ENCODE data around the gene IGF2. TPM values are rescaled to one million over a fixed set of nuclear protein-coding genes. Genes with fewer than 3 reads are reported as not detected.

IGF2 gene
- total and polyA plus RNA-seq, 2 donors (not counting 1 experiment from before 2014, with no cell fraction given), result not detected

- Histone ChIP-seq H3K79me2 (ENCODE audit: control insufficient read depth, insufficient read depth, low read length) (no peaks in the 10 kb centered on the region), H4K20me1 (ENCODE audit: control insufficient read depth, insufficient read depth, low read length, poor library complexity, severe bottlenecking) (no peaks in the 10 kb centered on the region), H3K27me3 (replicated peaks in 1 of 4; ENCODE audit: control extremely low read depth in 1 of 4, control insufficient read depth in 3 of 4, insufficient read depth in 4 of 4, low read length in 3 of 4) (peaks cover 0 to 46% (median 10%) of the 10 kb centered on the region in 4 experiments), H3K4me2 (replicated peaks; ENCODE audit: low read depth, low read length, poor library complexity, severe bottlenecking) (no peak overlapping the region), H3K4me3 (ENCODE audit: control extremely low read depth in 1 of 5, extremely low read depth in 1 of 5, insufficient read depth in 1 of 5, low read depth in 2 of 5, low read length in 4 of 5) (no peak overlapping the region), H3K27ac (ENCODE audit: low read length in 2 of 2) (no peak overlapping the region), H3K4me1 (ENCODE audit: control insufficient read depth in 2 of 2, insufficient read depth in 2 of 2, low read length in 2 of 2) (peaks cover 9 to 12% of the 10 kb centered on the region in 2 donors), H3K36me3 (replicated peaks in 1 of 2; ENCODE audit: control extremely low read depth in 1 of 2, control insufficient read depth in 1 of 2, extremely low read depth in 1 of 2, insufficient read depth in 2 of 2, low read length in 1 of 2) (no peaks in the 10 kb centered on the region), H3K9me3 (ENCODE audit: control extremely low read depth in 1 of 3, control insufficient read depth in 2 of 3, insufficient read depth in 1 of 3, low read length in 2 of 3) (peaks cover 0 to 3% (median 0%) of the 10 kb centered on the region in 3 donors), H2AFZ (ENCODE audit: insufficient read depth, low read depth, low read length, poor library complexity, severe bottlenecking) (no peak overlapping the region), H3K9ac (ENCODE audit: low read length) (no peak overlapping the region)
- intact Hi-C loops (cut with micrococcal nuclease), result no loop called here
- no peak for DNase-seq
- POLR2A ChIA-PET, result no interaction called here
- no peak for ATAC-seq (ENCODE audit: low read depth)
- no peak overlapping the region for H3K27ac Mint-ChIP-seq
- CTCF ChIA-PET, result interaction anchor here (1.6 kb wide), 1 partner anchor 17 kb away, joined by 8 read pairs; no protein-coding TSS in a partner anchor
- peaks cover 30% of the 10 kb centered on the region for H3K27me3 Mint-ChIP-seq
- no peak overlapping the region for H3K4me3 Mint-ChIP-seq
- H3K9me3 Mint-ChIP-seq (ENCODE audit: insufficient read depth), result peaks cover 4% of the 10 kb centered on the region
- TF ChIP-seq EZH2 (IDR thresholded peaks at IDR 0.05; ENCODE audit: borderline replicate concordance, insufficient read depth, low read depth, low read length, poor library complexity, severe bottlenecking) (no peak), CTCF (IDR thresholded peaks at IDR 0.05) (no peak)
- H3K4me1 Mint-ChIP-seq, result peaks cover 11% of the 10 kb centered on the region
- WGBS (ENCODE audit: insufficient coverage), result 69% methylated on average over 33 of the region's 33 CpGs
Measured at GRCh38 chr11:2133241-2134021, 5.8 kb downstream of the IGF2 start.

- Mint-ChIP-seq H3K4me3 (no peak overlapping the region), H3K4me1 (peaks cover 8% of the 10 kb centered on the region), H3K27ac (no peak overlapping the region), H3K9me3 (ENCODE audit: insufficient read depth) (peaks cover 4% of the 10 kb centered on the region), H3K27me3 (peaks cover 30% of the 10 kb centered on the region)
- Histone ChIP-seq H3K9me3 (ENCODE audit: control extremely low read depth in 1 of 3, control insufficient read depth in 2 of 3, insufficient read depth in 1 of 3, low read length in 2 of 3) (peaks cover 0 to 3% (median 0%) of the 10 kb centered on the region in 3 donors), H4K20me1 (ENCODE audit: control insufficient read depth, insufficient read depth, low read length, poor library complexity, severe bottlenecking) (no peaks in the 10 kb centered on the region), H3K79me2 (ENCODE audit: control insufficient read depth, insufficient read depth, low read length) (no peaks in the 10 kb centered on the region), H3K4me1 (ENCODE audit: control insufficient read depth in 2 of 2, insufficient read depth in 2 of 2, low read length in 2 of 2) (peaks cover 9% of the 10 kb centered on the region in 2 donors), H3K27me3 (replicated peaks in 1 of 4; ENCODE audit: control extremely low read depth in 1 of 4, control insufficient read depth in 3 of 4, insufficient read depth in 4 of 4, low read length in 3 of 4) (peaks cover 0 to 46% (median 10%) of the 10 kb centered on the region in 4 experiments), H3K4me3 (ENCODE audit: control extremely low read depth in 1 of 5, extremely low read depth in 1 of 5, insufficient read depth in 1 of 5, low read depth in 2 of 5, low read length in 4 of 5) (no peak overlapping the region), H3K4me2 (replicated peaks; ENCODE audit: low read depth, low read length, poor library complexity, severe bottlenecking) (no peak overlapping the region), H3K9ac (ENCODE audit: low read length) (no peak overlapping the region), H3K27ac (ENCODE audit: low read length in 2 of 2) (no peak overlapping the region), H2AFZ (ENCODE audit: insufficient read depth, low read depth, low read length, poor library complexity, severe bottlenecking) (no peak overlapping the region), H3K36me3 (replicated peaks in 1 of 2; ENCODE audit: control extremely low read depth in 1 of 2, control insufficient read depth in 1 of 2, extremely low read depth in 1 of 2, insufficient read depth in 2 of 2, low read length in 1 of 2) (no peaks in the 10 kb centered on the region)
- 35% methylated on average over 22 of the region's 24 CpGs for WGBS (ENCODE audit: insufficient coverage)
- intact Hi-C loops (cut with micrococcal nuclease), result no loop called here
- CTCF ChIA-PET, result interaction anchor here (1.6 kb wide), 1 partner anchor 18 kb away, joined by 8 read pairs; no protein-coding TSS in a partner anchor
- POLR2A ChIA-PET, result no interaction called here
- no peak for TF ChIP-seq EZH2 (IDR thresholded peaks at IDR 0.05; ENCODE audit: borderline replicate concordance, insufficient read depth, low read depth, low read length, poor library complexity, severe bottlenecking)
- TF ChIP-seq CTCF (IDR thresholded peaks at IDR 0.05), result no peak
- DNase-seq (no peak), ATAC-seq (ENCODE audit: low read depth) (no peak)
Measured at GRCh38 chr11:2132874-2133240, 6.3 kb downstream of the IGF2 start.

Measured in B cell (primary cell).